ENCODE measurements around the gene TRIM54. TPM values are rescaled to one million over a fixed set of nuclear protein-coding genes. Genes with fewer than 3 reads are reported as not detected.

Gene TRIM54
- polyA plus RNA-seq, 3 donors = not detected

GRCh38 chr2:27237341-27237945 lies 44.8 kb upstream of the TRIM54 start:
- Histone ChIP-seq H3K27ac (ENCODE audit: low read depth in 1 of 2, low read length in 2 of 2) (no peak overlapping the region), H3K27me3 (ENCODE audit: control insufficient read depth in 2 of 2, insufficient read depth in 2 of 2, low read length in 2 of 2) (no peaks in the 10 kb centered on the region), H4K20me1 (ENCODE audit: insufficient read depth, low read length) (no peaks in the 10 kb centered on the region), H2AFZ (ENCODE audit: insufficient read depth, low read depth, low read length, poor library complexity, severe bottlenecking) (no peak overlapping the region), H3K79me2 (ENCODE audit: insufficient read depth, low read length) (no peaks in the 10 kb centered on the region), H3K4me2 (replicated peaks; ENCODE audit: extremely low read depth, low read length, poor library complexity, severe bottlenecking) (no peak overlapping the region), H3K36me3 (replicated peaks in 1 of 2; ENCODE audit: control insufficient read depth in 1 of 2, insufficient read depth in 2 of 2, low read length in 2 of 2) (peaks cover 94 to 100% of the 10 kb centered on the region in 2 donors), H3K4me1 (ENCODE audit: control insufficient read depth in 1 of 2, insufficient read depth in 2 of 2, low read length in 2 of 2) (no peaks in the 10 kb centered on the region), H3K4me3 (replicated peaks in 1 of 3; ENCODE audit: low read depth in 2 of 3, low read length in 3 of 3) (no peak overlapping the region), H3K9me3 (replicated peaks in 1 of 2; ENCODE audit: control insufficient read depth in 1 of 2, insufficient read depth in 1 of 2, low read length in 2 of 2) (no peaks in the 10 kb centered on the region), H3K9ac (ENCODE audit: insufficient read depth, low read length, poor library complexity, severe bottlenecking) (no peak overlapping the region)
- H3K9me3 Mint-ChIP-seq = no peaks in the 10 kb centered on the region
- no peak overlapping the region for H3K4me3 Mint-ChIP-seq
- peaks cover 97 to 100% of the 10 kb centered on the region in 2 donors for H3K36me3 Mint-ChIP-seq
- TF ChIP-seq, protein P1, sequence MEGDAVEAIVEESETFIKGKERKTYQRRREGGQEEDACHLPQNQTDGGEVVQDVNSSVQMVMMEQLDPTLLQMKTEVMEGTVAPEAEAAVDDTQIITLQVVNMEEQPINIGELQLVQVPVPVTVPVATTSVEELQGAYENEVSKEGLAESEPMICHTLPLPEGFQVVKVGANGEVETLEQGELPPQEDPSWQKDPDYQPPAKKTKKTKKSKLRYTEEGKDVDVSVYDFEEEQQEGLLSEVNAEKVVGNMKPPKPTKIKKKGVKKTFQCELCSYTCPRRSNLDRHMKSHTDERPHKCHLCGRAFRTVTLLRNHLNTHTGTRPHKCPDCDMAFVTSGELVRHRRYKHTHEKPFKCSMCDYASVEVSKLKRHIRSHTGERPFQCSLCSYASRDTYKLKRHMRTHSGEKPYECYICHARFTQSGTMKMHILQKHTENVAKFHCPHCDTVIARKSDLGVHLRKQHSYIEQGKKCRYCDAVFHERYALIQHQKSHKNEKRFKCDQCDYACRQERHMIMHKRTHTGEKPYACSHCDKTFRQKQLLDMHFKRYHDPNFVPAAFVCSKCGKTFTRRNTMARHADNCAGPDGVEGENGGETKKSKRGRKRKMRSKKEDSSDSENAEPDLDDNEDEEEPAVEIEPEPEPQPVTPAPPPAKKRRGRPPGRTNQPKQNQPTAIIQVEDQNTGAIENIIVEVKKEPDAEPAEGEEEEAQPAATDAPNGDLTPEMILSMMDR (IDR thresholded peaks at IDR 0.05) = no peak
- 95% methylated on average over 15 of the region's 15 CpGs for WGBS (ENCODE audit: insufficient coverage)
- peaks cover 0 to 1% (median 0%) of the 10 kb centered on the region in 3 donors for H3K27me3 Mint-ChIP-seq (ENCODE audit: low read depth in 3 of 3)
- intact Hi-C loops (cut with micrococcal nuclease) = no loop called here
- DNase-seq = no peak
- no peaks in the 10 kb centered on the region for H3K4me1 Mint-ChIP-seq
- no peak overlapping the region for H3K27ac Mint-ChIP-seq

- Histone ChIP-seq H3K27me3 (ENCODE audit: control insufficient read depth in 2 of 2, insufficient read depth in 2 of 2, low read length in 2 of 2) (no peaks in the 10 kb centered on the region), H3K4me1 (ENCODE audit: control insufficient read depth in 1 of 2, insufficient read depth in 2 of 2, low read length in 2 of 2) (no peaks in the 10 kb centered on the region), H3K36me3 (replicated peaks in 1 of 2; ENCODE audit: control insufficient read depth in 1 of 2, insufficient read depth in 2 of 2, low read length in 2 of 2) (peaks cover 94 to 100% of the 10 kb centered on the region in 2 donors), H4K20me1 (ENCODE audit: insufficient read depth, low read length) (no peaks in the 10 kb centered on the region), H3K79me2 (ENCODE audit: insufficient read depth, low read length) (no peaks in the 10 kb centered on the region), H3K4me2 (replicated peaks; ENCODE audit: extremely low read depth, low read length, poor library complexity, severe bottlenecking) (no peak overlapping the region), H2AFZ (ENCODE audit: insufficient read depth, low read depth, low read length, poor library complexity, severe bottlenecking) (no peak overlapping the region), H3K27ac (ENCODE audit: low read depth in 1 of 2, low read length in 2 of 2) (no peak overlapping the region), H3K9ac (ENCODE audit: insufficient read depth, low read length, poor library complexity, severe bottlenecking) (no peak overlapping the region), H3K9me3 (replicated peaks in 1 of 2; ENCODE audit: control insufficient read depth in 1 of 2, insufficient read depth in 1 of 2, low read length in 2 of 2) (no peaks in the 10 kb centered on the region), H3K4me3 (replicated peaks in 1 of 3; ENCODE audit: low read depth in 2 of 3, low read length in 3 of 3) (no peak overlapping the region)
- Mint-ChIP-seq H3K4me1 (no peaks in the 10 kb centered on the region), H3K4me3 (no peak overlapping the region), H3K27ac (peak overlapping the region in 1 of 7 donors; percentile 19), H3K27me3 (ENCODE audit: low read depth in 3 of 3) (peaks cover 0 to 1% (median 0%) of the 10 kb centered on the region in 3 donors), H3K36me3 (peaks cover 96 to 100% of the 10 kb centered on the region in 2 donors), H3K9me3 (no peaks in the 10 kb centered on the region)
- DNase-seq = no peak
- WGBS (ENCODE audit: insufficient coverage) = 100% methylated on average over 2 of the region's 8 CpGs
- intact Hi-C loops (cut with micrococcal nuclease) = no loop called here
- TF ChIP-seq, protein P1 (IDR thresholded peaks at IDR 0.05) = no peak
Measured at GRCh38 chr2:27238976-27239375, 43.3 kb upstream of the TRIM54 start.

All from CD14-positive monocyte (primary cell).